ENCODE results near the gene MBD6. TPM values are rescaled to one million over a fixed set of nuclear protein-coding genes. Genes with fewer than 3 reads are reported as not detected.
A peak's percentile ranks its signal among the peaks of the same experiment; 100 is the strongest.

The MBD6 gene, protein sequence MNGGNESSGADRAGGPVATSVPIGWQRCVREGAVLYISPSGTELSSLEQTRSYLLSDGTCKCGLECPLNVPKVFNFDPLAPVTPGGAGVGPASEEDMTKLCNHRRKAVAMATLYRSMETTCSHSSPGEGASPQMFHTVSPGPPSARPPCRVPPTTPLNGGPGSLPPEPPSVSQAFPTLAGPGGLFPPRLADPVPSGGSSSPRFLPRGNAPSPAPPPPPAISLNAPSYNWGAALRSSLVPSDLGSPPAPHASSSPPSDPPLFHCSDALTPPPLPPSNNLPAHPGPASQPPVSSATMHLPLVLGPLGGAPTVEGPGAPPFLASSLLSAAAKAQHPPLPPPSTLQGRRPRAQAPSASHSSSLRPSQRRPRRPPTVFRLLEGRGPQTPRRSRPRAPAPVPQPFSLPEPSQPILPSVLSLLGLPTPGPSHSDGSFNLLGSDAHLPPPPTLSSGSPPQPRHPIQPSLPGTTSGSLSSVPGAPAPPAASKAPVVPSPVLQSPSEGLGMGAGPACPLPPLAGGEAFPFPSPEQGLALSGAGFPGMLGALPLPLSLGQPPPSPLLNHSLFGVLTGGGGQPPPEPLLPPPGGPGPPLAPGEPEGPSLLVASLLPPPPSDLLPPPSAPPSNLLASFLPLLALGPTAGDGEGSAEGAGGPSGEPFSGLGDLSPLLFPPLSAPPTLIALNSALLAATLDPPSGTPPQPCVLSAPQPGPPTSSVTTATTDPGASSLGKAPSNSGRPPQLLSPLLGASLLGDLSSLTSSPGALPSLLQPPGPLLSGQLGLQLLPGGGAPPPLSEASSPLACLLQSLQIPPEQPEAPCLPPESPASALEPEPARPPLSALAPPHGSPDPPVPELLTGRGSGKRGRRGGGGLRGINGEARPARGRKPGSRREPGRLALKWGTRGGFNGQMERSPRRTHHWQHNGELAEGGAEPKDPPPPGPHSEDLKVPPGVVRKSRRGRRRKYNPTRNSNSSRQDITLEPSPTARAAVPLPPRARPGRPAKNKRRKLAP
- total RNA-seq = 10 to 100 TPM; 66.4 to 77.5 TPM

DNA sequence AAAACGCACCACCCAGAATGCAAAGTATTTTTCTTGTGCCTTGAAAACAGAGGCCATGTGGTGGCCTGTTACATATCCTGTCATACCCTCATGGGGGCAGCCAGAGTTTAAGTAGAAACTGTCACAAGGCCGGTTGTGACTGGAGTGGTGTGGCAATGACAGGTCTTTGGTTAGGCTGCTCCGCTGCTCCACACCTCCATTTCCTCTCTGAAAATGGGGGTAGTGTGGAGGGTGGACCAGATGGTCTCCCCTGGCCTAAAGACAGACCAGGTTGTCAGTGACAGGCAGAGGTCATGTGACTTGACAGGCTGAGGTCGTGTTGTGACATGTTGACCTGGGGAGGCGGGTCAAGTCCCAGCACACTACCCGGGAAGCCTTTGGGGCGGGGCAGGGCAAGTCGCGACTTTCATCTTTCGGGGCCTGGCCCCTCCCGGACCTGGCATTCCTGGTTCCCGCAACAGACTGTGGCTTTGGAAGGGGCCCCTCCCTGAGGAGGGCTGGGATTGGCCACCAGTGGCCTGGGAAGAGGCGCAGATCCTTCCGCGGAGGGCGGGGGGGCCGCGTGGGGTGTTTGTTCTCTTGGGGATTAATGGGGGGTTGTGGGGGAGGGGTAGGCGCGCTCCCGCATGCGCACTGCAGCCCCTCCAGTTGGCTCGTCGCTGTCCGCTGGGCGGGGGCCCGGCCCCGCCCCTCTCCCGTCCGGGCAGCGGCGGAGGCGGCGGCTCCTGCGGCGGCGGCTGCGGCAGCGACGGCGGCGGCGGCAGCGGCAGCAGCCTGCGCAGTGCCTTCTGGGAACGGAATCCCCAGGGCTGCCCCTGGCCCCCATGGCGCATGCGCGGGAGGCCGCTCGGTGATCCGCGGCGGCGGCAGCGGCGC, at the start of gene MBD6:
TSS of gene MBD6 (plus strand) at position 814 of the 876 bp plus-strand sequence. CDS start 1,480 bp downstream, outside the sequence.
- Mint-ChIP-seq H3K27ac (peak within 1 kb of the TSS; percentile 100), H3K9me3 (no peaks in the 10 kb centered on the region), H3K36me3 (peaks cover 24 to 31% of the 10 kb centered on the region in 2 donors)
- ATAC-seq (peak; percentile 59 to 64), DNase-seq (ENCODE audit: low spot score in 2 of 2) (peak; percentile 93 to 96)

DNA sequence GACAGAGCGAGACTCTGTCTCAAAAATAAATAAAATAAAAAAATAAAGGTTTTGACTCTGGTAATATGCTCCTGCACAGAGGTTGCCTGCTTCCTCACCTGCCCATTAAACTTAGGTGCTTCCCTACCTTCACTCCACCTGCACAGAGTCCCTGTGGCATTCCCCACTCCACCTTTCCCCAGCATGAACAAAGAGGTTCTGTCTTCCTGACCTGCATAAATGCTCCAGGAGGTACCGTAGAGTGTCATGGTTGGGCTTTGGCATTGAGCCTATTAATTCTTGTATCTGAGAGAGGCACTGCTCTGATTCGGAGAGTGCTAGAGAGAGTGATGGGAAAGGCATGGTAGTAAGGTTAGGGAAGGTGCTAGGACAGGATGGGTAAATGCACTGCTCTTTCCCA, 49.2 kb upstream of the MBD6 start:
- no peaks in the 10 kb centered on the region for H3K9me3 Mint-ChIP-seq
- peak overlapping the region in 1 of 2 donors; percentile 23 for H3K27ac Mint-ChIP-seq
- ATAC-seq (no peak), DNase-seq (ENCODE audit: low spot score in 2 of 2) (no peak)
- H3K36me3 Mint-ChIP-seq = peaks cover 31 to 43% of the 10 kb centered on the region in 2 donors

DNA sequence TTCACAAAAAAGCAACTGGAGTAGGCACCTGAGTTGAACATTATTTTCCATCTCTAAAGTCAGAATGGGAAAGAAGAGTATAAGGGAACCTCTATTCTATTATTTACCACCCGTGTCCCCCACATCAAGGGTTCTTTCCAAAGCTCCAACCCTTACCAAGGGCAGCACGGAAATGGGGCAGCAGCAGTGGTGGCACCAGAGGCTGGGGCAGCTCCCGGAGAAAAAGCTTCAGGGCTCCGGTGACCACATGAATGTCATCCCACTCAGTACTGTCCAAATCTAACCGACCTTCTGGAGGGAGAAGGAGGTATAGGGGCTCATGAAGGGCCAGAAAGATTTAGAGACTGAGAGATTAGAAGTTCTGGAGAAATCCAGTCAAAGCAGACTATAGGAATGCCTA, 48.7 kb upstream of the MBD6 start:
- Mint-ChIP-seq H3K27ac (peak overlapping the region; percentile 10 to 23), H3K9me3 (no peaks in the 10 kb centered on the region), H3K36me3 (peaks cover 34 to 48% of the 10 kb centered on the region in 2 donors)
- ATAC-seq = no peak
- no peak for DNase-seq (ENCODE audit: low spot score in 2 of 2)

DNA sequence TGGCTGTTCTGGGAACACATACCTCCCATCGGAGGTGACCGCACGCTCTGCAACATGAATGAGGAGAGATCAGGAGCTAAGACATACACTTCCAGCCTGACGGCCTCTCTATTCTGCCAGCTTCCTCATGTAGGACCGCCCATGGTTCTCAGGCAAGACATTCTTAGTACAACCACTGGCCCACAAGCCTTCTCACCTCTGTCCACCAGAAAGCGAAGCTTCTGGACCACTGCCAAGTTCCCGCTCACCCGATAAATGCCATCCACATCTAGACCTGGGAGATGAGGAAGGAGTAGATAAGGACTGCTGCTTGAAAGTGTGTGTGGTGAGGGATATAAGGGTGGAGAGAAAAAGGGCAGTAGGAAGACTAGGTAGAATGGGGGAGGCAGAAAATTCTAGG, 48.2 kb upstream of the MBD6 start:
- peaks cover 34 to 51% of the 10 kb centered on the region in 2 donors for H3K36me3 Mint-ChIP-seq
- DNase-seq (ENCODE audit: low spot score in 2 of 2) = no peak
- no peak for ATAC-seq
- H3K9me3 Mint-ChIP-seq = no peaks in the 10 kb centered on the region
- peak overlapping the region; percentile 10 to 23 for H3K27ac Mint-ChIP-seq

DNA sequence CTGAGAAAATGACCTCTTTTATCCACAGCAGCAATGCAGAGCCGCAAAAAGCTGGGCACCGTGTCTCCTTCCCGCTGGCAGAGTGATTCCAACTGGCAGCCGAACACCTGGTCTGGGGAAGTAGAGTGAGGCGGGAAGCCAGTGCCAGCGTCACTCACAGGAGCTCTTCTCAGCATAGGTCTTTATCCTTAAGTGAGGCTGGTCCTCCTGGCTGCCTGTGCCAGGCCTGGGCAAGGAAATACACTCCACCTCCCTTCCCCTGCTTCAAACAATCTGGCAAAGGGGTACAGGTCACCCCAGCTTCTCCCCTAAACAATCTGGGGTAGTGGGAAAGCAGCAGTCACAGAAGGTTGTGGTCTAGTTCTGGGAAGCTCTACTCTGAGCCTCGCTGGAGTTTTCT, 47.8 kb upstream of the MBD6 start:
- Mint-ChIP-seq H3K36me3 (peaks cover 34 to 55% of the 10 kb centered on the region in 2 donors), H3K27ac (peak overlapping the region; percentile 3 to 23), H3K9me3 (no peaks in the 10 kb centered on the region)
- ATAC-seq (no peak), DNase-seq (ENCODE audit: low spot score in 2 of 2) (no peak)

DNA sequence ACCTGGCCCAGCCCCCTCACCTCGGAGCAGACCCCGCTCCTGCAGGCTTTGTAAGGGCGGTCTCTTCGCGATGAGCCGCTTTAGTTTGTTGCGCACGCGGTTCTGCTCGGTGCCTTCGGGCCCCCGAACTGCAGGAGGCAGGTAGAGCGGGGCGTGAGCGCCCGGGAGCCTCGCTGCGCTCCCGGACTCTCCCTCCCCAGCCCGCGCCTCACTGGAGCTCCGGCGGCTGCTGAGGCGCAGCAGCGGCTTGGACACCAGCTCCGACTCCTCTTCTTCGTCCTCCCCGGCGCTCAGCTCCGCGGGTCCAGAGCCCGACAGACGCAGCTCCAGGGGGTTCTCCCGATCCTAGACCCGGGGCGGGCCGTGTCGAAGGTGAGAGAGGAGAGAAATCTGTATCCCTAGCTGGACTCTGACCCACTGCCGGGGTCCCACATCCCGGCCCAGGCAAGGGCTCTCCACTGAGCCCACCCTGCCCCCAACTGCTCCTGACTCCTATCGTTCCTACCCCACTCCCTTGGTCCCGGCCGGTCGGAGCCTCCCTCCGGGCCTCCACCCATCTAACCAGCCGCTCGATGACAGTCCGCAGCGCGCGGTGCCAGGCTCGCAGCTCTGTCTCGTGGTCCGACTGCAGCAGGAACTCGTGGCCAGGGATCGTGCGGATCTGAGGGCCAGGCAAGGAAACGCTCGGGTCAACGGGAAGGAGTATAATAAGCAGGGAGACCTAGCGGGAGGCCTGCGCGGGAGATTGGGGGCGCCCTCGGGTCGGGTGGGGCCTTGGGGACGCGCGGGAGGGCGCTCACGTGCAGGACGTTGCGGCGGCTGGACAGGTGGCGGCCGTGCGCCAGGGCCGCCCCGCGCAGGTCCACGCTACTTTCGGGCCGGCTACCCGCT, 47.1 kb upstream of the MBD6 start:
- Mint-ChIP-seq H3K27ac (peak overlapping the region; percentile 53 to 98), H3K36me3 (peaks cover 34 to 55% of the 10 kb centered on the region in 2 donors), H3K9me3 (no peaks in the 10 kb centered on the region)
- DNase-seq (ENCODE audit: low spot score in 2 of 2) (no peak), ATAC-seq (peak in 1 of 2 donors; percentile 10)

DNA sequence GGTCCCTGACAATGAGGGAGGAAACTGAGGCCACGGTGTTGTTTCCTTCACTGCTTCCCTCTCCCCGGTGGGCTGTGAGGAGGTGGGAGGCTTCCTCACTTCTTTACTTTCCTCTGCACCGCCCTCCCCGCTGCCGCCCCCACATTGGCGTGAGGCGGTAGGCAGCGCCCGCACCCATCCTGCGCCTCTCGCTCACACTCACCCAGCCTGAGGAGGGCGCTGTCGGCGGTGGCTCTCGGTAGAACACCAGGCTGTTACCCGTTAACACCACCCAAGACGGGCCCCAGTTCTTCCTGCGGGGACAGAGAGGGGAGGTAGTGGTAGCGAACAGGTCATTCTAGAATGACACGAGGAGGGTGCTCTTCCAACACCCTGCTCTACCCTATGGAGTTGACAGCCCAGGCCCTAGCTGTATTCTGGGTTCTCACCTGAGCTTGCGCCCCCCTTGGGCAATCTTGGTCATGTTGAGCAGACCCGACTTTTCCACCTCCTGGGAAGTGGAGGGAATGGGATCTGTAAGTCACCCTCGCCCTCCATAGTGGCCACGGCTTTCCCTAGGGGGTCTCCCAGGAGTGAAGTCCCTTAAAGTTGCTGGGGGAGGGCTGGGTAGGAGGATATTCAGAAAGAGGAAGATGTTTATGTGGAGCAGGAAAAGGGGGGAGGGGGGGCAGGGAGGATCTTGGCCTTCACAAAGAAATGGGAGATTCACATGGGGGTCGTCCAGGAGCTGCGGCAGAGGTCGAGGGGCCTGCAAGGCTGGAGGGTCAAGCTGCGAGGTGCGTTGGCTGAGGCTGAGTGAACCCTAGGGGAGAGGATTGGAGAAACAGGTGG, 46.2 kb upstream of the MBD6 start:
- peaks cover 34 to 55% of the 10 kb centered on the region in 2 donors for H3K36me3 Mint-ChIP-seq
- ATAC-seq = peak; percentile 30 to 73

DNA sequence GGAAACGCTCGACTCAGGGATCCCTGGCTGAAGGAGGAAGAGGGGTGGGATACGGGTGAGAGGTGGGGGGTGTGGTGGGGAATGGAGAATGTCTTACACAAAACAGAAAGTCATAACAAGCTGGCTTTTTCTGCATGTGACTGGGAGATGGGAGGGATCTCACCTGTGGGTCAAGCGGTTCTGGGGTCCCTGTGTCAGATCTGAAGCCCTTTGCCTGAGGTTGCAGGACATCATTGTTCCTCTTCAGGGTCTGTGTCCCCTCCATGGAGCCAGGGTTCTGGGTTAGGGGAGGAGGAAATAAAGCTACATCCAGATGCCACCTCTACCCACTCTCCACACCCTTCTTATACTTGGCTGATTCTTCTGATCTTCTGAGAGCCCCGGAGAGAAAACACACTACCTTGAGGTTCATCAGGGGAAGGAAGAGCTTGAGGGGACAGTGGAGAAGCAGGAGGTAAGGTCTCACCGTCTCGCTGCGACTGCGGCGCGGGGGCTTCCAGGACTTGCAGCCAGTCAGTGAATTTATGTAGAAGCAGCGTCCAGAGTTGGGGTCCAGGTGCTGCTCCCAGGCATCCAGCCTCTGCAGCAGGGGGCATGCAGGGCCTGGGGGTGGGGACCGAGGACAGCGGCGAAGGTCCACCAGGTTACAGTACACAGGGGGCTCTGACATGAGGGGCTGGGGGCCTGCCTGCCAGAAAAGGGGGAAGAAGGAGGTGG, 45.5 kb upstream of the MBD6 start:
- no peak for ATAC-seq
- no peaks in the 10 kb centered on the region for H3K9me3 Mint-ChIP-seq
- DNase-seq (ENCODE audit: low spot score in 2 of 2) = no peak
- H3K36me3 Mint-ChIP-seq = peaks cover 34 to 55% of the 10 kb centered on the region in 2 donors
- H3K27ac Mint-ChIP-seq = peak overlapping the region; percentile 98

More for the DNA sequence above, 46.2 kb upstream of the MBD6 start:
- H3K27ac Mint-ChIP-seq = peak overlapping the region; percentile 98
- DNase-seq (ENCODE audit: low spot score in 2 of 2) = peak; percentile 80 to 88
- H3K9me3 Mint-ChIP-seq = no peaks in the 10 kb centered on the region

DNA sequence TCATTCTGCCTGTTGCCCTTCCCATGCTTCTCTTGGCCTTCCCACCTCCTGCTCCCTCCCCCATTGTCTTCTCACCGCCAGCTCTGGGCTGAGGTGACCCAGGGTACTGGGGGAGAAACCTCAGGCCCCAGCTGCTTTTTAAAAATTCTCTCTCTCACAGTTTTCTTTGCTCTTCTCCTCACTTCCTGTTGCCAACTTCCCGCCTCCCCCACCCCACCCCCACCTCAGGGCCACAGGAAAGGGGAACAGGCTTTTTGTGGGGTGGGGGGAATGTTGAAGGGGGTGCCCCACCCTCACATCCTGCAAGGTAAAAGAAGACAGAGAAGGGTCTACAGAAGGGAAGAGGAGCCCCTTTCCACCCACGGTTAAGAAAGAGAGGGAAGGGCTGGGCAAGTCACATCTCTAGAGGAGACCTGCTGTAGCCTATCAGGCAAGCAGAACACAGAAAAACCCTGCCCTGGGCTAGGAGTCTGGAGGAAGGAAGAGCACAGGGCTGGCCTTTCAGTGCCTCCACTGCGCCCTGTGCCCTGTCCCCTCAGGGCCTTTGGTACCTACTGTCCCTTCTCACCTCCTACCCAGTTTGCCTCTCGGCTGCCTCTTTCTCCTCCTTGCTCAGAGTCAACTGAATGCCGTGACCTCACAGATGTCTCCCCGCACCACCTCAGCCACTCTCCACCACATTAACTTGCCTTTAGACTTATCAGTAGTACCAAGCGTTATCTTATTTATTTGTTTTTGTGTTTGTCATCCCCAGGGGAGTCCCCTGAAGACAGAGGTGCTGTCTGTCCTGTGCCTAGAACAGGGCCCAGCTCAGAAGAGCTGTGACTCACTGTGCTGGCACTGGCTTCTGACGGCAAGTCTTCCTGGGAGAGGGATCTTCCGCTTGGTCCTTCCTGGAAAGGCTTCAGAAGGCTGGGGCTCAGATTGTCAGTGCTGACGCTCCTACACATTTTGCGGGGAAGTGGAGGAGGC, 44.6 kb upstream of the MBD6 start:
- DNase-seq (ENCODE audit: low spot score in 2 of 2) (peak; percentile 49 to 77), ATAC-seq (peak; percentile 58 to 67)
- Mint-ChIP-seq H3K36me3 (peaks cover 34 to 55% of the 10 kb centered on the region in 2 donors), H3K27ac (peak overlapping the region; percentile 98), H3K9me3 (no peaks in the 10 kb centered on the region)

DNA sequence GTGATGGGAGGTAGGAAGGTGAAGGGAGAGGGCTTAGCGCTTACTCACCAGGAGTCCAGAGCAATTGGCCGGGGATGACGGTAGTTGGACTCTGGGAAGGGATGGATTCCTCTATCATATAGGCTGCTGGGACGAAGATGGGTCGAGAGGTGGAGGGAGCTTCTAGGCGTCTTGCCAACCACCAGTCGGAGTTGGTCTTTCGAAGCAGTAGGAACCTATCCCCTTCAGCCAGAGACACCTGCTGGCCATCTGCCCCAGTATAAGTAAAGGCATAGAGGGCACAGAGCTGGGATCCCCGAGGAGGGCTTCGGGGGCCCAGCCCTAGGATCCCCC, 43.6 kb upstream of the MBD6 start:
- Mint-ChIP-seq H3K27ac (peak overlapping the region; percentile 98), H3K36me3 (peaks cover 32 to 47% of the 10 kb centered on the region in 2 donors), H3K9me3 (no peaks in the 10 kb centered on the region)
- ATAC-seq = no peak
- peak in 1 of 2 donors; percentile 13 for DNase-seq (ENCODE audit: low spot score in 2 of 2)

DNA sequence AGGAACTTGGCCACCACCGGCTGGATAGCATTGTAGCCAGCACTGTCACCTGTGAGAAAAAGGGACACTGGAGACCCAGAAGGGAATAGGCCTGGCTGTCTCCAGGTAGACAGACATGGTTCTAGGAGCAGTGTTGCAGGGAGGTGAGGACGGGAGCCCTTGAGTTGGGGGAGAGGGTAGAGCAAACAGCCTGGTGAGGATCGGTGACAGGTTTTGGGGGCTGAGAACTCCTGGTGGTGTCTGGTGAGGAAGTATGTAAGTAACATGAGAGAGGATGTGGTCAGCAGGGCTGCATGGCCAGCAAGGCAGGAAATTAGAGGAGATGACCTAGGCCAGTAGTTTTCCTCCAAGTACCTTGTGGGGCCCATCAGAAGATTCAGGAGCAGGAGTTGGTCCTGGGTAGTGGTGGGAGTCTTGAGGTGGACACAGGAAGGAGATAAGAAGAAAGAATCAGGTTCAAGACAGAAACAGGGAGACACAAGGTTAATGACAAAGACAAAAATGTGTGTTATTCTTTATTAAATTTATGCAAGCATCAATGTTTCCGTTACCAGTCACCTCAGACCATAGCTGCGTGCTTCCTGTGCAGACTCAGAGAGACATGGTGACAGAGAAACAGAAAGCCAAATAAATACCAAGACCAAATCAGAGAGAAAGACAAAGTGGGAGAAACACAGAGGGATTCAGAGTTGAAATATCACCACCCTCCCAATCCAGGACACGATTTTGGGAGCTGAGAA, 43.1 kb upstream of the MBD6 start, which contains the start of gene ARHGAP9:
TSS of gene ARHGAP9 (minus strand) at position 491 of the 740 bp plus-strand sequence. CDS start at position 31, 460 bp downstream.
- DNase-seq (ENCODE audit: low spot score in 2 of 2) = peak in 1 of 2 donors; percentile 47
- Mint-ChIP-seq H3K9me3 (no peaks in the 10 kb centered on the region), H3K27ac (peak within 1 kb of the TSS; percentile 98), H3K36me3 (peaks cover 26 to 42% of the 10 kb centered on the region in 2 donors)
- ATAC-seq = peak; percentile 60 to 67

DNA sequence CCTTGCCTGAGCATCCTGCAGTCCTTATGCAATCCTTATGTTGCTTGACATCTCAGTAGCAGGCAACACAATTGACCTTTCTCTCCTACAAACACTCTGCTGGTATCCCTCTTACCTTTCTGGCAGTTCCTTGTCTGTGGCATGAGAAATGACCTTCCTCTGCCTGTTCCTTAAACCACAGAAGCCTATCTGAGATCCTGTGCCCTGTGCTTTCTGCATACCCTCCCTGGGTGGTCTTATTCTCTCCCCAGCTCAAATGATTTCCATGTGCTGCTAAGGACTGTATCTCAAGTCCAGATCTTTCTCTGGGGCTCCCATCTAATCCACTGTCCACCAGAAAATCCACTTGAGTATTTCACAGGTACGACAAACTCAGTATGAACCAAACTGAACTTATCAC, 41.0 kb upstream of the MBD6 start:
- no peak for DNase-seq (ENCODE audit: low spot score in 2 of 2)
- peak overlapping the region; percentile 75 to 98 for H3K27ac Mint-ChIP-seq
- H3K36me3 Mint-ChIP-seq = peaks cover 16 to 30% of the 10 kb centered on the region in 2 donors
- H3K9me3 Mint-ChIP-seq = no peaks in the 10 kb centered on the region
- no peak for ATAC-seq

Data from activated naive CD4-positive, alpha-beta T cell treated with anti-CD3 and anti-CD28 coated beads, Interleukin-2, amount 50 U/mL, for 72 hours (primary cell).